HG02642 (cell line): ENCODE results near the gene CPN1.
A peak's percentile ranks its signal among the peaks of the same experiment; 100 is the strongest.
"Not testable (repeated sequence)": the region's sequence is repeated elsewhere in the genome, so short reads cannot be mapped to it uniquely, and the experiment has no call there.

Experiments used
- ATAC-seq: cut with Tn5 transposase; IDR thresholded peaks from one replicate; pipeline ENCODE4 v1.9.1; 2021; ENCODE audit warnings: mild to moderate bottlenecking; ENCODE audit not compliant: unreplicated experiment, poor library complexity

Gene CPN1

GRCh38 chr10:100027416-100027815 lies 54.3 kb downstream of the CPN1 start:
- ATAC-seq: no peak

- ATAC-seq: no peak
These were observed 56.1 kb downstream of the CPN1 start for GRCh38 chr10:100025576-100025975.

GRCh38 chr10:100024748-100025147 lies 56.9 kb downstream of the CPN1 start:
- no peak for ATAC-seq

- ATAC-seq: no peak
These were observed 59.3 kb downstream of the CPN1 start for GRCh38 chr10:100022403-100022802.

- no peak for ATAC-seq
These were observed 60.3 kb downstream of the CPN1 start for GRCh38 chr10:100021322-100021721.

GRCh38 chr10:100020886-100021253 lies 60.8 kb downstream of the CPN1 start:
- ATAC-seq: no peak

GRCh38 chr10:100020142-100020885 lies 61.4 kb downstream of the CPN1 start:
- peak; percentile 69 for ATAC-seq

GRCh38 chr10:100019787-100020141 lies 61.9 kb downstream of the CPN1 start:
- ATAC-seq: no peak

GRCh38 chr10:100014071-100014762 lies 67.5 kb downstream of the CPN1 start:
- ATAC-seq: peak; percentile 74

- no peak for ATAC-seq
These were observed 68.0 kb downstream of the CPN1 start for GRCh38 chr10:100013621-100014020.

- ATAC-seq: not testable (repeated sequence)
These were observed 69.8 kb downstream of the CPN1 start for GRCh38 chr10:100011906-100012305.

GRCh38 chr10:100009793-100010676 lies 71.6 kb downstream of the CPN1 start, which contains the start of gene DNMBP:
TSS of gene DNMBP (minus strand) at chr10:100009947. CDS start at chr10:99972124, 37,823 bp downstream.
- ATAC-seq: peak; percentile 76

GRCh38 chr10:100009283-100009792 lies 72.3 kb downstream of the CPN1 start:
- peak; percentile 57 for ATAC-seq

GRCh38 chr10:100008708-100009282 lies 72.9 kb downstream of the CPN1 start:
- ATAC-seq: no peak

- ATAC-seq: no peak
These were observed 73.5 kb downstream of the CPN1 start for GRCh38 chr10:100008142-100008522.

- no peak for ATAC-seq
These were observed 74.2 kb downstream of the CPN1 start for GRCh38 chr10:100007231-100008141.

- ATAC-seq: no peak
These were observed 75.3 kb downstream of the CPN1 start for GRCh38 chr10:100006243-100006886.

GRCh38 chr10:100004805-100005510 lies 76.7 kb downstream of the CPN1 start:
- no peak for ATAC-seq
